Activated CD8-positive, alpha-beta T cell treated with anti-CD3 and anti-CD28 coated beads, Interleukin-2, amount 10 ng/mL, durations not matched to agents 7 days and 5 days (primary cell): ENCODE measurements around the gene TNFAIP2. TPM values are rescaled to one million over a fixed set of nuclear protein-coding genes. Genes with fewer than 3 reads are reported as not detected.

Experiments used
- ATAC-seq: fragments of 150-1000 bp; cut with Tn5 transposase; one replicate; pipeline ENCODE4 v1.10.0; 2021; ENCODE audit warnings: moderate library complexity
- CTCF ChIA-PET: fragments of 350-600 bp; sonication (Branson Sonifier 250); formaldehyde crosslinking; loops from one replicate; lab custom pipeline; 2021; ENCODE audit warnings: antibody characterized with exemption; lab: Charles Lee
- POLR2A ChIA-PET: fragments of 350-600 bp; sonication (Branson Sonifier 250); formaldehyde crosslinking; loops from one replicate; lab custom pipeline; 2021; ENCODE audit warnings: antibody characterized with exemption; lab: Charles Lee
- DNase-seq: peaks from one replicate; pipeline ENCODE4 v3.0.0-alpha.2; 2020
- H3K27ac Mint-ChIP-seq: one replicate; pipeline ENCODE4 v1.8.0; 2021; ENCODE audit warnings: mild to moderate bottlenecking, mixed read lengths
- H3K27me3 Mint-ChIP-seq: one replicate; pipeline ENCODE4 v1.8.0; 2021; ENCODE audit warnings: low read depth, mixed read lengths
- H3K36me3 Mint-ChIP-seq: one replicate; pipeline ENCODE4 v1.8.0; 2021; ENCODE audit warnings: low read depth, mixed read lengths
- H3K4me1 Mint-ChIP-seq: one replicate; pipeline ENCODE4 v1.8.0; 2021; ENCODE audit warnings: low read depth, mixed read lengths
- H3K4me3 Mint-ChIP-seq: one replicate; pipeline ENCODE4 v1.8.0; 2021; ENCODE audit warnings: mild to moderate bottlenecking, mixed read lengths
- H3K9me3 Mint-ChIP-seq: one replicate; pipeline ENCODE4 v1.8.0; 2022; ENCODE audit warnings: mixed read lengths; ENCODE audit not compliant: insufficient read depth
- total RNA-seq, 2 experiments: library from RNA; stranded (reverse); gene quantifications; one replicate each; pipeline ENCODE4 v1.2.3, GENCODE V29; 2021

The TNFAIP2 gene
- total RNA-seq, 2 experiments from 2014 or later, result 0.23 to 0.71 TPM

GRCh38 chr14:103185051-103186029, 62.1 kb downstream of the TNFAIP2 start:
- no peaks in the 10 kb centered on the region for H3K9me3 Mint-ChIP-seq
- peaks cover 9% of the 10 kb centered on the region for H3K4me1 Mint-ChIP-seq
- no peak overlapping the region for H3K4me3 Mint-ChIP-seq
- no peaks in the 10 kb centered on the region for H3K36me3 Mint-ChIP-seq
- peaks cover 41% of the 10 kb centered on the region for H3K27me3 Mint-ChIP-seq
- CTCF ChIA-PET, result interaction anchor here (1.2 to 1.5 kb wide), 4 partner anchors 80 to 210 kb away, joined by 3 to 14 read pairs (median 6); no protein-coding TSS in a partner anchor
- no peak for ATAC-seq
- DNase-seq, result no peak
- POLR2A ChIA-PET, result no interaction called here
- no peak overlapping the region for H3K27ac Mint-ChIP-seq

- DNase-seq (no peak), ATAC-seq (no peak)
- ChIA-PET POLR2A (no interaction called here), CTCF (interaction anchor here (0.8 to 1.5 kb wide), 4 partner anchors 82 to 465 kb away, joined by 3 to 14 read pairs (median 4); no protein-coding TSS in a partner anchor)
- no peak overlapping the region for H3K27ac Mint-ChIP-seq
- H3K9me3 Mint-ChIP-seq, result no peaks in the 10 kb centered on the region
- H3K36me3 Mint-ChIP-seq, result no peaks in the 10 kb centered on the region
- no peak overlapping the region for H3K4me3 Mint-ChIP-seq
- peaks cover 9% of the 10 kb centered on the region for H3K4me1 Mint-ChIP-seq
- peaks cover 45% of the 10 kb centered on the region for H3K27me3 Mint-ChIP-seq
Observed at GRCh38 chr14:103186241-103186822, 63.1 kb downstream of the TNFAIP2 start.

Other genes starting within 250 kb of the TNFAIP2 start
- gene AMN, start 200.8 kb upstream of the TNFAIP2 start, total RNA-seq, result under 1 TPM; 0.91 to 0.95 TPM
- gene CDC42BPB, start 65.9 kb upstream of the TNFAIP2 start, total RNA-seq, result under 1 TPM; 0.13 to 0.16 TPM
- gene LBHD2, start 39.3 kb upstream of the TNFAIP2 start, total RNA-seq, result not detected
- not detected for gene EXOC3L4, start 28.7 kb upstream of the TNFAIP2 start, total RNA-seq
- 100 to 1,000 TPM; 240 to 241 TPM for gene EIF5, start 210.8 kb downstream of the TNFAIP2 start, total RNA-seq